ELF-1 (cell line): ENCODE data around the gene TXNDC8.

ENCODE experiments used
- DNase-seq: peaks from one replicate; pipeline ENCODE4 v3.0.0-alpha.2; 2016; ENCODE audit warnings: low read depth, low spot score

TXNDC8 gene

GRCh38 chr9:110282018-110282738 is 55.5 kb downstream of the TXNDC8 start:
- no peak for DNase-seq

- no peak for DNase-seq
These were observed 59.5 kb downstream of the TXNDC8 start for GRCh38 chr9:110278080-110278707.

- DNase-seq, result no peak
These were observed 60.9 kb downstream of the TXNDC8 start for GRCh38 chr9:110276781-110277180.

- no peak for DNase-seq
These were observed 67.3 kb downstream of the TXNDC8 start for GRCh38 chr9:110270211-110270995.

- no peak for DNase-seq
These were observed 70.9 kb downstream of the TXNDC8 start for GRCh38 chr9:110266795-110267194.

GRCh38 chr9:110261632-110262031 is 76.0 kb downstream of the TXNDC8 start:
- no peak for DNase-seq

- no peak for DNase-seq
These were observed 76.8 kb downstream of the TXNDC8 start for GRCh38 chr9:110260911-110261310.

GRCh38 chr9:110259566-110259965 is 78.1 kb downstream of the TXNDC8 start:
- no peak for DNase-seq

GRCh38 chr9:110258690-110259091 is 79.0 kb downstream of the TXNDC8 start:
- no peak for DNase-seq

GRCh38 chr9:110257956-110258355 is 79.7 kb downstream of the TXNDC8 start:
- DNase-seq, result peak; percentile 4

- DNase-seq, result peak; percentile 37
These were observed 80.4 kb downstream of the TXNDC8 start for GRCh38 chr9:110257097-110257841.

- DNase-seq, result peak; percentile 84
These were observed 81.1 kb downstream of the TXNDC8 start, which contains the start of gene TXN for GRCh38 chr9:110256380-110257096. Gene TXN (minus strand): TSS chr9:110256507. CDS start chr9:110256435, 72 bp downstream.

GRCh38 chr9:110255463-110256379 is 81.9 kb downstream of the TXNDC8 start:
- peak; percentile 81 for DNase-seq

- DNase-seq, result no peak
These were observed 82.6 kb downstream of the TXNDC8 start for GRCh38 chr9:110255034-110255462.

GRCh38 chr9:110254500-110254899 is 83.2 kb downstream of the TXNDC8 start:
- DNase-seq, result no peak
